HepG2 (cell line): ENCODE data around the gene LDAH. TPM values are rescaled to one million over a fixed set of nuclear protein-coding genes. Genes with fewer than 3 reads are reported as not detected.

ENCODE experiments used
- CAMTA2 ChIP-seq: sonication (generic); formaldehyde crosslinking; IDR thresholded peaks from 2 replicates; pipeline ENCODE4 v1.4.0; 2020; ENCODE audit warnings: mild to moderate bottlenecking, missing genetic modification reagents, borderline replicate concordance
- CBX1 ChIP-seq: IDR thresholded peaks from one replicate; pipeline ENCODE4 v1.6.1; 2016; ENCODE audit warnings: antibody characterized with exemption, low read depth
- FOXC1 ChIP-seq: sonication (generic); formaldehyde crosslinking; IDR thresholded peaks from 2 replicates; pipeline ENCODE4 v1.8.0; 2022; ENCODE audit warnings: mild to moderate bottlenecking, missing genetic modification reagents, borderline replicate concordance
- FOXK2 ChIP-seq: fragments of 450-650 bp; IDR thresholded peaks from 2 replicates; pipeline ENCODE4 v1.6.1; 2016
- HMG20A ChIP-seq: IDR thresholded peaks from 2 replicates; pipeline ENCODE4 v1.6.1; 2016; ENCODE audit warnings: borderline replicate concordance
- HOXA5 ChIP-seq: sonication (generic); formaldehyde crosslinking; IDR thresholded peaks from 2 replicates; pipeline ENCODE4 v1.4.0; 2020; ENCODE audit warnings: missing genetic modification reagents
- JARID2 ChIP-seq: sonication (generic); formaldehyde crosslinking; IDR thresholded peaks from 2 replicates; pipeline ENCODE4 v1.8.1; 2023; ENCODE audit warnings: missing genetic modification reagents, inconsistent platforms; ENCODE audit not compliant: insufficient replicate concordance
- MZF1 ChIP-seq: sonication (generic); formaldehyde crosslinking; IDR thresholded peaks from 2 replicates; pipeline ENCODE4 v1.8.1; 2023; ENCODE audit warnings: mild to moderate bottlenecking, missing genetic modification reagents, borderline replicate concordance
- POLR2AphosphoS5 ChIP-seq: IDR thresholded peaks from 2 replicates; pipeline ENCODE4 v1.6.1; 2012; ENCODE audit warnings: low read depth, low read length
- RELA ChIP-seq: sonication (generic); formaldehyde crosslinking; IDR thresholded peaks from 2 replicates; pipeline ENCODE4 v1.4.0; 2020; ENCODE audit warnings: missing genetic modification reagents
- SALL2 ChIP-seq: sonication (generic); formaldehyde crosslinking; IDR thresholded peaks from 2 replicates; pipeline ENCODE4 v1.8.1; 2023; ENCODE audit warnings: mild to moderate bottlenecking, missing genetic modification reagents, inconsistent platforms
- SIN3B ChIP-seq: fragments of 150-350 bp; IDR thresholded peaks from 2 replicates; pipeline ENCODE4 v1.6.1; 2014; ENCODE audit warnings: low read length
- SMAD3 ChIP-seq: sonication (generic); formaldehyde crosslinking; IDR thresholded peaks from 2 replicates; pipeline ENCODE4 v1.4.0; 2020; ENCODE audit warnings: missing genetic modification reagents
- SMC3 ChIP-seq: IDR thresholded peaks from 2 replicates; pipeline ENCODE4 v1.6.1; 2011; ENCODE audit warnings: low read length, improper control_type of control experiment
- SRSF1 ChIP-seq: fragments of 200-400 bp; formaldehyde crosslinking; optimal IDR thresholded peaks from 2 replicates; pipeline ENCODE3; 2017; ENCODE audit warnings: mild to moderate bottlenecking, low read depth, low read length, moderate library complexity
- ZFP91 ChIP-seq: sonication (generic); formaldehyde crosslinking; IDR thresholded peaks from 2 replicates; pipeline ENCODE4 v1.9.0; 2022; ENCODE audit warnings: missing genetic modification reagents, mild to moderate bottlenecking, borderline replicate concordance
- ZNF224 ChIP-seq: sonication (generic); formaldehyde crosslinking; IDR thresholded peaks from 2 replicates; pipeline ENCODE4 v1.5.0; 2020; ENCODE audit warnings: mild to moderate bottlenecking, missing genetic modification reagents
- ZNF335 ChIP-seq: sonication (generic); formaldehyde crosslinking; IDR thresholded peaks from 2 replicates; pipeline ENCODE4 v1.4.0; 2020; ENCODE audit warnings: missing genetic modification reagents
- ZNF530 ChIP-seq: sonication (generic); formaldehyde crosslinking; IDR thresholded peaks from 2 replicates; pipeline ENCODE4 v1.5.0; 2020; ENCODE audit warnings: low read depth, mild to moderate bottlenecking, missing genetic modification reagents
- ZNF546 ChIP-seq: sonication (generic); formaldehyde crosslinking; conservative IDR thresholded peaks from 2 replicates; pipeline ENCODE4 v1.8.1; 2023; ENCODE audit warnings: mild to moderate bottlenecking, missing genetic modification reagents
- ZNF75D ChIP-seq: sonication (generic); formaldehyde crosslinking; IDR thresholded peaks from 2 replicates; pipeline ENCODE4 v1.8.1; 2023; ENCODE audit warnings: missing genetic modification reagents, mild to moderate bottlenecking, borderline replicate concordance
- ZNF816 ChIP-seq: sonication (generic); formaldehyde crosslinking; IDR thresholded peaks from 2 replicates; pipeline ENCODE4 v1.8.0; 2022; ENCODE audit warnings: missing genetic modification reagents, mild to moderate bottlenecking, borderline replicate concordance
- ZSCAN31 ChIP-seq: sonication (generic); formaldehyde crosslinking; IDR thresholded peaks from 2 replicates; pipeline ENCODE4 v1.5.0; 2020; ENCODE audit warnings: low read depth, mild to moderate bottlenecking, missing genetic modification reagents
- ZZZ3 ChIP-seq: sonication (generic); formaldehyde crosslinking; IDR thresholded peaks from 2 replicates; pipeline ENCODE4 v1.4.0; 2020; ENCODE audit warnings: missing genetic modification reagents, mild to moderate bottlenecking, borderline replicate concordance
- polyA plus RNA-seq, 8 experiments: library from polyadenylated mRNA; depleted of rRNA in 3 of 8; stranded (reverse) in 7 of 8; unstranded in 1 of 8; fragments of >200 nt; fragmentation: Illumina TruSeq in 4 of 8; extraction: Trizol in 4 of 8; gene quantifications; 2 replicates each; pipeline versions ENCODE4 v1.2.1 to v1.2.3, GENCODE V29; 2011 to 2016; ENCODE audit warnings: low read depth in 4 of 8, missing spikeins in 1 of 8, mixed read lengths in 1 of 8; ENCODE audit not compliant: insufficient read depth in 1 of 8
- total RNA-seq, 5 experiments: library from RNA; depleted of rRNA; stranded (reverse); fragments of >200 nt; fragmentation: Illumina TruSeq; extraction: Trizol; gene quantifications; 2 replicates each; pipeline ENCODE4 v1.2.3, GENCODE V29; 2016; ENCODE audit warnings: low read depth in 1 of 5
- TF ChIP-seq, protein P1 (sequence below): sonication (generic); formaldehyde crosslinking; IDR thresholded peaks from 2 replicates; pipeline ENCODE4 v1.4.0; 2020; ENCODE audit warnings: low read depth, mild to moderate bottlenecking, missing genetic modification reagents
- TF ChIP-seq, protein P2 (sequence below): sonication (generic); formaldehyde crosslinking; IDR thresholded peaks from 2 replicates; pipeline ENCODE4 v1.8.0; 2022; ENCODE audit warnings: mild to moderate bottlenecking, missing genetic modification reagents, borderline replicate concordance

The LDAH gene
- total and polyA plus RNA-seq, 2 of the 13 experiments (the other 11 are each of a cell fraction or from before 2014, with no cell fraction given): 28.8 to 46.2 TPM

DNA sequence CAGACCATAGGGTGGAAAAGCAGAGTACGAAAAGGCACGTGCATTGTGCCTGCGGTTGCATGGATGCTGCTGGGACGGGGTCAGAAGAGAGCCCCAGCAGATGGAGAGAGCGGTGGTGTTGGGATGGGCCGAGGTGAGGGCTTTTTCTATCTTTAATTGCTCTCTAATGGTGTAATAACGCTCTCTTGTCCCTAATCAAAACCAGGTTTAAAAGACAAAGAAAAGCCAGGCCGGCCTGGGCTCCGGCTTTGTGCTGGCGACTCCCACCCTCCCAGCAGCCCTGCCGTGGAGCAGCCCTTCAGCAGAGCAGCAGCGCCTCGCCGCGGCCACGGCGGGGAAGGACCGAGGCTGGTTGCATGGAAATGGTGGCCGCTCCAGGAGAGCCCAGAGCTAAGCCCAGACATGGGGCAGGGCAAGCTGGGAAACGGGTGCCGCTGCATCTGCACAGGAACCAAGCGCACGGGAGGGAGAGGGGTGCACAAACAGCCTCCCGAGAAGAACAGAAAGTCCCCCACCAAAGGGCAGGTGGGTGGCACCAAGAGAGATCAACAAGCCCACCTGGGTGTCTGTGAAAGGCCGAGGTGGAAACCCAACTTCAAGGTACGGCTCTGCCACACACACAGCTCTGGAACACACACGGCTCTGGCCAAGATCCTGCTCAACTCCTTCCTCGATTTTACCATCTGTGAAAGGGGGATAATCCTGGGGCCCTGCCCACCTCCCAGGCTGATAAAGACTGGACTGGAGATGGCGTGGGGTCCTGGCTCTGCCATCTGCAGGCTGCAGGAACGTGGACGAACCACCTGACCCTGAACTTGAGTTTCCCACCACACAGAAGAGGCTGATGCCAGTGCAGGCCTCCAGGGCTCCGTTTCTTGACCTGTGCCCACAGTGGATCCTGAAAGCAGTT lies 187.0 kb downstream of the LDAH start (continued):
- TF ChIP-seq, protein P1, sequence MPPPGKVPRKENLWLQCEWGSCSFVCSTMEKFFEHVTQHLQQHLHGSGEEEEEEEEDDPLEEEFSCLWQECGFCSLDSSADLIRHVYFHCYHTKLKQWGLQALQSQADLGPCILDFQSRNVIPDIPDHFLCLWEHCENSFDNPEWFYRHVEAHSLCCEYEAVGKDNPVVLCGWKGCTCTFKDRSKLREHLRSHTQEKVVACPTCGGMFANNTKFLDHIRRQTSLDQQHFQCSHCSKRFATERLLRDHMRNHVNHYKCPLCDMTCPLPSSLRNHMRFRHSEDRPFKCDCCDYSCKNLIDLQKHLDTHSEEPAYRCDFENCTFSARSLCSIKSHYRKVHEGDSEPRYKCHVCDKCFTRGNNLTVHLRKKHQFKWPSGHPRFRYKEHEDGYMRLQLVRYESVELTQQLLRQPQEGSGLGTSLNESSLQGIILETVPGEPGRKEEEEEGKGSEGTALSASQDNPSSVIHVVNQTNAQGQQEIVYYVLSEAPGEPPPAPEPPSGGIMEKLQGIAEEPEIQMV (CRISPR knock-in tag): peak; percentile 33; the same call in 1 of the 2 replicates
- TF ChIP-seq ZZZ3: no peak
- TF ChIP-seq CAMTA2: 0 out of 2 replicates have a peak, but pooled peaks have one; percentile 78
- no peak for TF ChIP-seq POLR2AphosphoS5
- no peak for TF ChIP-seq ZNF530 (CRISPR knock-in tag)
- TF ChIP-seq ZNF546 (CRISPR knock-in tag): no peak
- TF ChIP-seq SMC3: peak; percentile 95; the same call in 1 of the 2 replicates
- no peak for TF ChIP-seq FOXK2
- TF ChIP-seq ZNF335 (CRISPR knock-in tag): 0 out of 2 replicates have a peak, but pooled peaks have one; percentile 50
- TF ChIP-seq SIN3B: no peak
- TF ChIP-seq HMG20A: no peak
- peak; percentile 76; the same call in 1 of the 2 replicates for TF ChIP-seq RELA (CRISPR knock-in tag)
- TF ChIP-seq SMAD3 (CRISPR knock-in tag): peak; percentile 85; the same call in 1 of the 2 replicates
- 0 out of 2 replicates have a peak, but pooled peaks have one; percentile 78 for TF ChIP-seq ZNF75D (CRISPR knock-in tag)
- no peak for TF ChIP-seq ZNF816 (CRISPR knock-in tag)
- peak; percentile 24; the same call in 1 of the 2 replicates for TF ChIP-seq ZSCAN31
- TF ChIP-seq HOXA5 (CRISPR knock-in tag): no peak
- TF ChIP-seq MZF1 (CRISPR knock-in tag): no peak
- TF ChIP-seq SRSF1: no peak
- peak; percentile 80 for TF ChIP-seq FOXC1 (CRISPR knock-in tag)
- peak; percentile 92 for TF ChIP-seq ZFP91 (CRISPR knock-in tag)
- TF ChIP-seq, protein P2, sequence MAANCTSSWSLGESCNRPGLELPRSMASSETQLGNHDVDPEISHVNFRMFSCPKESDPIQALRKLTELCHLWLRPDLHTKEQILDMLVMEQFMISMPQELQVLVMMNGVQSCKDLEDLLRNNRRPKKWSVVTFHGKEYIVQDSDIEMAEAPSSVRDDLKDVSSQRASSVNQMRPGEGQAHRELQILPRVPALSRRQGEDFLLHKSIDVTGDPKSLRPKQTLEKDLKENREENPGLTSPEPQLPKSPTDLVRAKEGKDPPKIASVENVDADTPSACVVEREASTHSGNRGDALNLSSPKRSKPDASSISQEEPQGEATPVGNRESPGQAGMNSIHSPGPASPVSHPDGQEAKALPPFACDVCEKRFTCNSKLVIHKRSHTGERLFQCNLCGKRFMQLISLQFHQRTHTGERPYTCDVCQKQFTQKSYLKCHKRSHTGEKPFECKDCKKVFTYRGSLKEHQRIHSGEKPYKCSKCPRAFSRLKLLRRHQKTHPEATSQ (CRISPR knock-in tag): no peak
- peak; percentile 89 for TF ChIP-seq CBX1
- no peak for TF ChIP-seq JARID2 (CRISPR knock-in tag)
- TF ChIP-seq ZNF224 (CRISPR knock-in tag): no peak
- TF ChIP-seq SALL2: peak; percentile 35; the same call in 1 of the 2 replicates
